H1 (cell line): ENCODE results near the gene OR2T35. TPM values are rescaled to one million over a fixed set of nuclear protein-coding genes. Genes with fewer than 3 reads are reported as not detected.

Experiments
- polyA plus RNA-seq, 7 experiments: library from polyadenylated mRNA; depleted of rRNA in 3 of 7; stranded (reverse) in 5 of 7; unstranded in 2 of 7; fragments of >200 nt in 5 of 7; fragments of 200-250 nt in 2 of 7; gene quantifications; 1 replicate in 5 of 7; 2 replicates in 1 of 7; 4 replicates in 1 of 7; pipeline versions ENCODE4 v1.2.1 to v1.2.3, GENCODE V29; 2011 to 2013; ENCODE audit warnings: missing spikeins in 2 of 7, mixed read lengths in 2 of 7
- small RNA-seq: library from polyadenylated mRNA; stranded (forward); fragments of <200 nt; extraction: miRNeasy Mini kit (QIAGEN cat#:217004); gene quantifications from one replicate; pipeline ENCODE3, GENCODE V24; 2013; ENCODE audit not compliant: insufficient read depth
- total RNA-seq: library from RNA; stranded (reverse); fragmentation: NEBNext Ultra II Directional; extraction: Animal tissue kit (Norgen Biotek cat#: 25700); gene quantifications from 2 replicates; pipeline ENCODE4 v1.2.1, GENCODE V29; 2021

Gene OR2T35
- total and polyA plus RNA-seq, 2 of the 8 experiments (the other 6 are each of a cell fraction or from before 2014, with no cell fraction given) = not detected

Small RNA genes within 50 kb of the gene (small RNA-seq; reads per million reads assigned to genes)
- not detected for gene RF00019

Other genes with a start within 250 kb of the OR2T35 start
- gene OR2T1, start 242.2 kb downstream of the OR2T35 start, total RNA-seq = not detected in 2 replicates
- gene OR2T1, start 242.2 kb downstream of the OR2T35 start, polyA plus RNA-seq (2011; rRNA removed) = not detected in 2 replicates
- gene OR2T2, start 199.6 kb downstream of the OR2T35 start, total RNA-seq = not detected in 2 replicates
- gene OR2T2, start 199.6 kb downstream of the OR2T35 start, polyA plus RNA-seq (2011; rRNA removed) = not detected in 2 replicates
- gene OR2T3, start 171.9 kb downstream of the OR2T35 start, total RNA-seq = not detected in 2 replicates
- gene OR2T3, start 171.9 kb downstream of the OR2T35 start, polyA plus RNA-seq (2011; rRNA removed) = not detected in 2 replicates
- not detected in 2 replicates for gene OR2T5, start 156.7 kb downstream of the OR2T35 start, total RNA-seq
- not detected in 2 replicates for gene OR2T5, start 156.7 kb downstream of the OR2T35 start, polyA plus RNA-seq (2011; rRNA removed)
- gene OR2G6, start 137.2 kb downstream of the OR2T35 start, total RNA-seq = not detected in 2 replicates
- gene OR2G6, start 137.2 kb downstream of the OR2T35 start, polyA plus RNA-seq (2011; rRNA removed) = not detected in 2 replicates
- gene OR2T29, start 82.5 kb downstream of the OR2T35 start, total RNA-seq = not detected in 2 replicates
- gene OR2T29, start 82.5 kb downstream of the OR2T35 start, polyA plus RNA-seq (2011; rRNA removed) = not detected in 2 replicates
- gene OR2T34, start 70.5 kb downstream of the OR2T35 start, total RNA-seq = not detected in 2 replicates
- not detected in 2 replicates for gene OR2T34, start 70.5 kb downstream of the OR2T35 start, polyA plus RNA-seq (2011; rRNA removed)
- gene OR2T10, start 47.6 kb downstream of the OR2T35 start, total RNA-seq = not detected in 2 replicates
- not detected in 2 replicates for gene OR2T10, start 47.6 kb downstream of the OR2T35 start, polyA plus RNA-seq (2011; rRNA removed)
- gene OR2T11, start 10.2 kb downstream of the OR2T35 start, total RNA-seq = not detected in 2 replicates
- gene OR2T11, start 10.2 kb downstream of the OR2T35 start, polyA plus RNA-seq (2011; rRNA removed) = not detected in 2 replicates
- gene OR2T27, start 10.2 kb upstream of the OR2T35 start, total RNA-seq = not detected in 2 replicates
- gene OR2T27, start 10.2 kb upstream of the OR2T35 start, polyA plus RNA-seq (2011; rRNA removed) = not detected in 2 replicates
- gene OR14I1, start 57.5 kb upstream of the OR2T35 start, total RNA-seq = not detected in 2 replicates
- not detected in 2 replicates for gene OR14I1, start 57.5 kb upstream of the OR2T35 start, polyA plus RNA-seq (2011; rRNA removed)
- not detected in 2 replicates for gene LYPD8, start 110.5 kb upstream of the OR2T35 start, total RNA-seq
- not detected in 2 replicates for gene LYPD8, start 110.5 kb upstream of the OR2T35 start, polyA plus RNA-seq (2011; rRNA removed)
- gene SH3BP5L, start 180.6 kb upstream of the OR2T35 start, total RNA-seq = 27.9 and 28.4 TPM in 2 replicates
- 20.2 and 29.7 TPM in 2 replicates for gene SH3BP5L, start 180.6 kb upstream of the OR2T35 start, polyA plus RNA-seq (2011; rRNA removed)
- 28.4 and 30.7 TPM in 2 replicates for gene ZNF672, start 192.9 kb upstream of the OR2T35 start, total RNA-seq
- gene ZNF672, start 192.9 kb upstream of the OR2T35 start, polyA plus RNA-seq (2011; rRNA removed) = 40.4 and 40.7 TPM in 2 replicates
- gene ZNF692, start 213.8 kb upstream of the OR2T35 start, total RNA-seq = 38.4 and 39.7 TPM in 2 replicates
- 52.3 and 55.8 TPM in 2 replicates for gene ZNF692, start 213.8 kb upstream of the OR2T35 start, polyA plus RNA-seq (2011; rRNA removed)